Measurements from ENCODE around the gene FLCN. TPM values are rescaled to one million over a fixed set of nuclear protein-coding genes. Genes with fewer than 3 reads are reported as not detected.
A peak's percentile ranks its signal among the peaks of the same experiment; 100 is the strongest.

Gene FLCN
- total and polyA plus RNA-seq, 2 of the 13 experiments (the other 11 are each of a cell fraction or from before 2014, with no cell fraction given), result 16.6 to 24.9 TPM

DNA sequence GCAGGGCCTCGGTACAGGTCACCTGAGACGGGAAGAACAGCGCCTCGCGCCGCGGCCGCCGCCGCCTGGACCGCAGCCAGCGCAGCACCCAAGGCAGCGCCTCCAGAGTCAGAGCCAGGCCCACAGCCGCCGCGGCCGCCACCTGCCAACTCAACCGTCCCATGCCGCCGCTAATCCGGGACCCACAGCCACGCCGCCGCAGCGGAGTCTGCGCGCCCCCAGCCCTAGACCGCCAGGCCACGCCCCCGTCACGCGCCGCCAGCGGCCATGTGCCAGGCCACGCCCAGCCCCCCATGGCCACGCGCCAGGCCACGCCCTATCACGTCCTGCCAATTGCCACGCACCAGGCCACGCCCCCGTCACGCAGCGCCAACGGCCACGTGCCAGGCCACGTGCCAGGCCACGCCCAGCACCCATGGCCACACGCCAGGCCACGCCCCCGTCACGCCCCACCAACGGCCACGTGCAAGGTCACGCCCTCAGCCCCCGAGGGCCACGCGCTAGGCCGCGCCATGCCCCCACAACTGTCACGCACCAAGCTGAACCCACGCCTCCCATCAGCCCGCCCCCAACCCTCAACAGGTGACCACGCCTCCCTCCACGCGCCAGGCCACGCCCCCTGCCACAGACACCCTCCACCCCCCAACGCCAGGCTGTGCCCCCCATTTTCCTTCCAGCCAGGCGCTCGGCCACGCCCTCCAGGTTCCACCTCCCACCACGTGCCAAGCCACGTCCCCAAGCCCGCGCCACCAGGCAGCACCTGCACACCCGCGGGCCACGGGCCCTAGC lies 30.6 kb downstream of the FLCN start, which contains the start of gene PLD6 (continued):
- TF ChIP-seq ZHX1 (CRISPR knock-in tag; IDR thresholded peaks at IDR 0.05; ENCODE audit: low read depth) (peak; percentile 95), PHF8 (CRISPR knock-in tag; IDR thresholded peaks at IDR 0.05) (no peak; the same call in 1 of the 2 replicates), KDM6A (CRISPR knock-in tag; IDR thresholded peaks at IDR 0.05; ENCODE audit: low read depth) (no peak), SNAPC4 (CRISPR knock-in tag; IDR thresholded peaks at IDR 0.05) (0 out of 2 replicates have a peak, but pooled peaks have one; percentile 38), KLF15 (CRISPR knock-in tag; IDR thresholded peaks at IDR 0.05; ENCODE audit: borderline replicate concordance) (peak; percentile 36; the same call in 1 of the 2 replicates), RXRB (CRISPR knock-in tag; IDR thresholded peaks at IDR 0.05; ENCODE audit: borderline replicate concordance) (no peak), DNMT1 (CRISPR knock-in tag; IDR thresholded peaks at IDR 0.05) (peak; percentile 96), ZFP36L2 (CRISPR knock-in tag; IDR thresholded peaks at IDR 0.05) (no peak; the same call in 1 of the 2 replicates), ZNF121 (CRISPR knock-in tag; IDR thresholded peaks at IDR 0.05) (no peak), ZNF33B (CRISPR knock-in tag; IDR thresholded peaks at IDR 0.05) (peak; percentile 58; the same call in 1 of the 2 replicates), ZZZ3 (CRISPR knock-in tag; IDR thresholded peaks at IDR 0.05; ENCODE audit: borderline replicate concordance) (0 out of 2 replicates have a peak, but pooled peaks have one; percentile 76), EED (CRISPR knock-in tag; IDR thresholded peaks at IDR 0.05) (peak; percentile 96), ZSCAN20 (CRISPR knock-in tag; IDR thresholded peaks at IDR 0.05; ENCODE audit: borderline replicate concordance) (peak; percentile 92; the same call in 1 of the 2 replicates), NFRKB (IDR thresholded peaks at IDR 0.05) (no peak), MED1 (CRISPR knock-in tag; IDR thresholded peaks at IDR 0.05) (peak; percentile 55), AKNA (CRISPR knock-in tag; IDR thresholded peaks at IDR 0.05; ENCODE audit: borderline replicate concordance) (no peak)
